B cell (primary cell): ENCODE measurements around the gene TAF5L.

Experiments used
- CTCF ChIP-seq: fragments of 200-600 bp; IDR thresholded peaks from one replicate; pipeline ENCODE4 v1.8.0; 2022; ENCODE audit warnings: antibody characterized with exemption, mild to moderate bottlenecking
- EZH2 ChIP-seq: IDR thresholded peaks from 2 replicates; pipeline ENCODE4 v1.6.1; 2012; ENCODE audit warnings: borderline replicate concordance, low read depth, mild to moderate bottlenecking, moderate library complexity, low read length; ENCODE audit not compliant: insufficient read depth, poor library complexity, severe bottlenecking

- no peak for TF ChIP-seq CTCF
- no peak for TF ChIP-seq EZH2
These were observed 16.5 kb upstream of the TAF5L start for GRCh38 chr1:229642376-229642775.
